HG03139 (cell line): Measurements from ENCODE around the gene CACNA2D3.

Experiments
- ATAC-seq: cut with Tn5 transposase; IDR thresholded peaks from one replicate; pipeline ENCODE4 v1.9.1; 2021; ENCODE audit not compliant: unreplicated experiment

Gene CACNA2D3

GRCh38 chr3:54168451-54168850 is 46.1 kb downstream of the CACNA2D3 start:
- ATAC-seq: no peak

DNA sequence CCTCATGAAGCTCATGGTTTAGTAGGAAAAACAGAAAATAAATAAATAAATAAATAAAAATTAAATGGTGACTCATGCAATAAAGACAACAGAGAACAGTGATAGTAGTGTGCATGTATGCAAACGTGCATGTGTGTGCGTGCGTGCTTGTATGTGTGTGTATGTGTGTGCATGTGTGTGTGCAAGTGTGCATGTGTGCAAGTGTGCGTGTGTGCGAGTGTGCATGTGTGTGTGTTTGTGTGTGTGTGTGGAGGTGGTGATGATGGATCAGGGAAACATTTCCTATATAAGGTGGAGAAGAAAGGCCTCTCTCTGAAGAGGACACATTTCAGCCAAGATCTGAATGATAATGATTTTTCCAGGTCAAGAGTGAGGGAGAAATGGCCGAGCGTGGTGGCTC is 47.2 kb downstream of the CACNA2D3 start:
- no peak for ATAC-seq

GRCh38 chr3:54171509-54171908 is 49.2 kb downstream of the CACNA2D3 start:
- no peak for ATAC-seq

GRCh38 chr3:54171951-54172350 is 49.6 kb downstream of the CACNA2D3 start:
- no peak for ATAC-seq

- no peak for ATAC-seq
Measured at GRCh38 chr3:54173371-54173770, 51.0 kb downstream of the CACNA2D3 start.

DNA sequence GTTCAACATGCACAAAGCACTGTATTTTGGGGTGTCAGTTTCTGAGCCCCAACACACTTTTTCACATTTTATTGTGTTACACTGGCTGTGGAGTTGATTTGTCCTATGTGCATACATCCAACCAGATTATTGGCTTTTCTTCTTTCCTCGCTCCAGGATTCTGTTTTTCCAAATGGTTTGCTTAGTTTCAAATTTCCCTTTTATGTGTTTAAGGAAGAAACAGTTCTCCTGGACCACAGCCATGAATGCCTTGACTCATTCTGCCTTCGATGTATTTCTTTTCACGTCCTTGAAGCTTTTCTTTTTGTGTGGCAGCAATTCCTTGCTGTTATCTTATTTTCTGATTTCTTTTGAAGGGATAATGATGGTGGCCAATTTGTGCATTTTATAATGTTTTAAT is 53.8 kb downstream of the CACNA2D3 start:
- ATAC-seq: no peak

DNA sequence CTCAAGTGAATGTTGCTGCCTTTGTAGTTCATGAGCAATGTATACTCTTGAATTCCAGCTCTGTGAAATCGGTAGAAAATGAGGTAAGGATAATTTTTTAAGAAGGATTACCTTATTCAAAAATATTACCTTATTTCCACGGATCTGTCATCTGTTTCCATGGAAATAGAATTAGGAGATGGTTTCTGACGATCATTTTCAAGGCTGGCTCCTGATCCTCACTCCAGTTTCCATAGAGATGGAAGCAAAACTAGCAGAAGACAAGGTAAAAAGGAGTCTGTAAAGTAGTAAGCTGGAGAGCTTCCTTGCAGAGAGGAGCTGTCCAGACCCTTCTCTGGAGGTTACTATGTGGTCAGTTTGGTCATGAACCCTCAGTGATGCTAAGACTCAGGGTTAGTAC is 55.5 kb downstream of the CACNA2D3 start:
- no peak for ATAC-seq

GRCh38 chr3:54178376-54178775 is 56.0 kb downstream of the CACNA2D3 start:
- no peak for ATAC-seq

DNA sequence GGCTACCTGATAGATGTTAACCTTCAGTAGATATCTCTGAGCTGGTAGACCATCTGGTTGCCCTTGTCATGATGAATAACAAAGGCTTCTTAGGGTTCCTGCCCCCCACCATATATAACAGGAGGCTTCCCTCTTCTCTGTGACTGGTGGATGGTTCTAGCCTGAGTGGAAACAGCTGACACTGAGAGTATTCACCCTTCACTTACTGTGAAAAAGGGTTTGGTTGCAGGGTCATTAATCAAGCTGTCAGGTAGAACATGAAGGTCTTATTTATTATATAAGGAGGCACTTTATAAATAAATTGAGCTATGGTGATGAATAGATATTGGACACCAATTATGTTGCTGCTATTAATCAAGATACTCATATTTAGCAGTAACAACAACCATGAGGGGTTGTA is 58.6 kb downstream of the CACNA2D3 start:
- no peak for ATAC-seq

- no peak for ATAC-seq
Measured at GRCh38 chr3:54182242-54182641, 59.9 kb downstream of the CACNA2D3 start.

GRCh38 chr3:54185740-54186139 is 63.4 kb downstream of the CACNA2D3 start:
- no peak for ATAC-seq

DNA sequence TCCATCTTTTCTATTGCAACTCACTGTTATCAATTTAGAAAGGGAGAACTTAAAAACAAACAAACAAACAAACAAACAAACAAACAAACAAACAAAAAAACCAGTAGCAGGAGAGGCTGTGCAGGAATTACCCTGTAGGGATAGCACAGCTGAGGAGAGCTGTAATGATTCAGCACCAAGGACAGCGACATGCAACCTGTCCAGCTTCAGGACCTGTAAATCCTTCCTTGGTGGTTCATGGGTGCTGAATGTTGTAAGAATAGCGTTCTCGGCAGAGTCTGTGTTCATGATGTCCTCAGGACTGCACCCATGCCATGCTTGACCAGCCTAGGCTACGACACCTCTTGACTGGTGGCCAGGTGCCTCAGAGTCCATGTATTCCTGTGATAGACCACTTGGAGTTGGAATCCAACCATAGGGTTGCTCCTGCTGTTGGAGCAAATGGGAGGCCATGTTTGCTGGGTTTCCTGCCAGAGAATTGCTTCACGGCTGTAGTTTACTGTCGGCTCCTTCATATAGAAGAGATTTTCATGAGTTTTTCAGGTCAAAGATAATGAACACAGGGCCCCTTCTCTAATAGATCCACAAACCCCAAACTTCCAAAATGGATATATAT is 65.9 kb downstream of the CACNA2D3 start:
- no peak for ATAC-seq

GRCh38 chr3:54191220-54191619 is 68.9 kb downstream of the CACNA2D3 start:
- no peak for ATAC-seq

- ATAC-seq: no peak
Measured at GRCh38 chr3:54192026-54192425, 69.7 kb downstream of the CACNA2D3 start.

DNA sequence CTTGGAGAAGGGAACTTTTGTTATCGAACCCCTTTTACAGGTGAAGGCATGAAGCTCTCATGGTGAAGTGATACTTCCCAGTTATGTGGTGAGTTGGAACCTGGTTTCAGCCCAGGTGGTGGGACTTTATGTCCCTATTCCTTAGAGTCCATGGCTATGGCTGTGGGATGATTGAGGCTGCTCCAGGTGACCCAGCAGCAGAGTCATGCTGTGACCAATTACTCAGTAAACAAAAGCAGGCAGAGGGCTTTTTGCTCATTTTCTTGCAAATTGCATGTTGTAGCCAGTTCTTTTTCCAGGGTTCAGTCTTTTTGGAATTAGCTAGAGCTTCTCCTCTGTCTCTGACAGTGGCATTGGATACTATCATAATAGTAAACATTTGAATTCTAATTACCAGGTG is 70.7 kb downstream of the CACNA2D3 start:
- no peak for ATAC-seq

DNA sequence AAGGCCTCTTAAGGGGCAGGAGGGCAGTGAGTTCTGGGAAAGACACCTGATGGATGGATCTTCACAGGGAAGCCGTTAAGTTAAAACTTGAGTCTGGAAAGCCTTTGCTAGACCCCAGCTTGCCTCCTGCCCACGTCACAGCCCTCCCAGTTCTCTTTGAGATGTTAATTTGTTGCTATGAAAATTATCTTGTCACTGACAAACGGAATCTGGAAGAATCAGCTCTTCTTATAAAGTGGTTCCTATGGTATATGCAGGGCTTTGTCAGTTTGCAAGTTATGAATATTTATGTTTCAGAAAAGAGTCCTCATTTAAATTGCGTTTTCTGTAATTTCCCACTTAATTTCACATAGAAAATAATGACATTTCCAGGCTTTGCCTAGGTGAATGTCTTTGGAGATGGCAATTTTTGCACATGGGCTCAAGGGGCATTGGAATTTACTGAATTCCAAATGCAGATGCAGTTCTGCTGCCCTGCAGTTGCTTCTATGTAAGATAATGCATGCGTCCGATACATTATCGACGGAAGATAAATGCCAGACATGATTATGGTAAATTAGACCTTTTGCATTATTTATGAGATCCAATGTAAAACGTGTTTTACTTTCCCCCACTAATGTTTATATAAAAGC is 74.1 kb downstream of the CACNA2D3 start:
- ATAC-seq: no peak

DNA sequence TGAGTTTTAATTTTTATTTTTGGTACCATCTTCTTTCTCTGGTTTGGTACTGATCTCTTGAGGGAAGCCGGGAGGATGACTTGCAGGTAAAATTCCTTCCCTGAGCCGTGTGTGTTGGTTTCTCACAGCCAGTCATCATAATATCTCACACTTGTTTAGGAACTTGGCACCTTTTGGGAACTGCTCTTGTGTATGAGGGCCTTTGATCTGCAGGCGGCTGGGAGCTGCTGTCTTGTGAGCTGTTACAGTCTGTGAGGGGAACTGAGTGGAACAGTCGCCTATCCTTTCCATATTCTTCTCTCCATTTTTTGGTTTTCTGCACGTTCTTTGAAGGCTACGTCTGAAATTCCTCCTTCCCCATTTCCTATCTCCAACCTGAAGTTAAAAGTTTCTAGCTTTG is 75.2 kb downstream of the CACNA2D3 start:
- no peak for ATAC-seq

GRCh38 chr3:54198556-54198955 is 76.2 kb downstream of the CACNA2D3 start:
- ATAC-seq: no peak

GRCh38 chr3:54202054-54202453 is 79.7 kb downstream of the CACNA2D3 start:
- ATAC-seq: no peak

- no peak for ATAC-seq
Measured at GRCh38 chr3:54202651-54203248, 80.4 kb downstream of the CACNA2D3 start.

- no peak for ATAC-seq
Measured at GRCh38 chr3:54206874-54207273, 84.5 kb downstream of the CACNA2D3 start.

DNA sequence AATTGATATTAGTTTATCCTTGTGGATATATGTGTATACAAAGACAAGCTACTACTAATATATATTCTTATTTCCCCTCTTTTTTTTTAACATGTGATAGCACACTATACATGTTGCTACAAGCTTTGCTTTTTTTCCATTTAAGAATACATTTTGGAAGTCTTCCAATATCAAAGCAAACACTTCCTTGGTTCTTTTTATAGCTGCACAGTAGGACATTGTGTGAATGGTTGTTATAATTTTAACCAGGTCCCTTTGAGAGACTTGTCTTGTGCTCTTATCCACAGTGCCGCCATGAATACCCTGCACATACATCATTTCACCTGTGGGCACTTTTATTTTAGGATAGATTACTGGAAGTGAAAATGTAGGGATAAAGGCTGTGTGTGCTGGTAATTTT is 88.7 kb downstream of the CACNA2D3 start:
- no peak for ATAC-seq

- ATAC-seq: no peak
Measured at GRCh38 chr3:54212723-54213122, 90.4 kb downstream of the CACNA2D3 start.
